Measurements from ENCODE around the gene MYLK. TPM values are rescaled to one million over a fixed set of nuclear protein-coding genes. Genes with fewer than 3 reads are reported as not detected.

MYLK gene
- total and polyA plus RNA-seq, 8 donors = 35.1 to 916 (median 340) TPM

DNA sequence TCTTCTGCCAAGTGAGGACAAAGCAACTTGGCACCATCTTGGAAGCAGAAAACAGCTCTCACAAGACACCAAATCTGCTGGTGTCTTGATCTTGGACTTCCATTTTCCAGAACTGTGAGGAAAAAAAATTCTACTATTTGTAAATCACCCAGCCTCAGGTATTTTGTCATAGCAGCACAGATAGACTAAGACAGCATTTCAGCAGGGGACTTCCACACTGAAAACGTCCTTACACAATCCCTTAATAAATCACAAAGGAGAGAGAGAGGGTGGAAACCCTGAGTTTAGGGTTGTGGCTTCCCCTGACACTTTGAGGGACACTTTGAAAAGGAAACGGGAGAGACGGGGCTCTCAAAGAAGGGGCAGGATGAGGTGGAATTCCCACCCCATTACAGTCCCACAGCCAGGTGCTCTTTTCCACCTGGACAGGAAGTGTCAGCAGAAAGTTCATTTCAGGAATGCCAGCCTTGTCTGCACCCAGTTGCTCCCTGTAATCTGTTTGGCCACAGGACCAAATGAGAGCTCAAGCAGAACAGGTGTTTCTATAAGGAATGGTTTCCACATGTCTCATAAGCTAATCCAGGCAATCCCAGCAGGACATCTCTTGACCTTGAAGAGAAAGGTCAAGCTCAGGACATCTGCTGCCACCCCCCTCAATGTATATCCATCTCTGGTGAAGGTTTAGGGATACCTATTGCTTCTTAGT lies 51.3 kb downstream of the MYLK start:
- intact Hi-C loops (cut with DNase I; ENCODE audit: low total_unique reads) = no loop called here
- H3K36me3 ChIP-seq = no peaks in the 10 kb centered on the region
- TF ChIP-seq POLR2A (IDR thresholded peaks at IDR 0.05) = no peak
- no peak for TF ChIP-seq POLR2AphosphoS5 (IDR thresholded peaks at IDR 0.05)
- TF ChIP-seq, protein P1, sequence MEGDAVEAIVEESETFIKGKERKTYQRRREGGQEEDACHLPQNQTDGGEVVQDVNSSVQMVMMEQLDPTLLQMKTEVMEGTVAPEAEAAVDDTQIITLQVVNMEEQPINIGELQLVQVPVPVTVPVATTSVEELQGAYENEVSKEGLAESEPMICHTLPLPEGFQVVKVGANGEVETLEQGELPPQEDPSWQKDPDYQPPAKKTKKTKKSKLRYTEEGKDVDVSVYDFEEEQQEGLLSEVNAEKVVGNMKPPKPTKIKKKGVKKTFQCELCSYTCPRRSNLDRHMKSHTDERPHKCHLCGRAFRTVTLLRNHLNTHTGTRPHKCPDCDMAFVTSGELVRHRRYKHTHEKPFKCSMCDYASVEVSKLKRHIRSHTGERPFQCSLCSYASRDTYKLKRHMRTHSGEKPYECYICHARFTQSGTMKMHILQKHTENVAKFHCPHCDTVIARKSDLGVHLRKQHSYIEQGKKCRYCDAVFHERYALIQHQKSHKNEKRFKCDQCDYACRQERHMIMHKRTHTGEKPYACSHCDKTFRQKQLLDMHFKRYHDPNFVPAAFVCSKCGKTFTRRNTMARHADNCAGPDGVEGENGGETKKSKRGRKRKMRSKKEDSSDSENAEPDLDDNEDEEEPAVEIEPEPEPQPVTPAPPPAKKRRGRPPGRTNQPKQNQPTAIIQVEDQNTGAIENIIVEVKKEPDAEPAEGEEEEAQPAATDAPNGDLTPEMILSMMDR (IDR thresholded peaks at IDR 0.05) = no peak
- TF ChIP-seq EP300 (IDR thresholded peaks at IDR 0.05) = no peak
- no peak overlapping the region for H3K27ac ChIP-seq
- peaks cover 0 to 13% (median 8%) of the 10 kb centered on the region in 4 donors for H3K9me3 ChIP-seq
- no peaks in the 10 kb centered on the region for H3K4me1 ChIP-seq
- no peak for DNase-seq
- WGBS, 5 donors = 51 to 70% (median 59%) methylated on average over 3 of the region's 3 CpGs
- H3K27me3 ChIP-seq = no peaks in the 10 kb centered on the region
- H3K4me3 ChIP-seq = no peak overlapping the region

DNA sequence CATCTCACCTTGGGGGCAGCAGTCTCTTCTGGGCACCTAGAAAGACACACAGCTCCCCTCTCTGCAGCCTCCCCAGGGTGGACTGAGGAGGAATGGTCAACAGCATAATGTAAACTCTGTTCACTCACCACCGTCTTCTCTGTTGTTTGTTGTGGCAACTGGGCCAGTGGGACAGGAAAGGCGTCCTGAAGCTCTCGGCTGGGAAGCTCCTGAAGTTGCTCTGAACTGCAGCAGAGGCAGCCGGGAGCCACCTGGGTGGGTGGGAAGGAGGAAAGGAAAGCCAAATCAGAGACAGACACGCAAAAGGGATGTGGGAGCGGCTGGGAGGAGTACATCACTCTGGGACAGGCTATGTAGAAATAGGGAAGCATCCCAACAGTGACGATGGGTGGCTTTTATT lies 52.7 kb downstream of the MYLK start:
- 52 to 77% (median 68%) methylated on average over 7 of the region's 7 CpGs for WGBS, 5 donors
- TF ChIP-seq, protein P1 (IDR thresholded peaks at IDR 0.05) = no peak
- TF ChIP-seq EP300 (IDR thresholded peaks at IDR 0.05) (no peak), POLR2A (IDR thresholded peaks at IDR 0.05) (no peak), POLR2AphosphoS5 (IDR thresholded peaks at IDR 0.05) (no peak)
- intact Hi-C loops (cut with DNase I; ENCODE audit: low total_unique reads) = no loop called here
- DNase-seq = no peak
- Histone ChIP-seq H3K36me3 (no peaks in the 10 kb centered on the region), H3K9me3 (peaks cover 0 to 25% (median 19%) of the 10 kb centered on the region in 4 donors), H3K27ac (no peak overlapping the region), H3K4me1 (no peaks in the 10 kb centered on the region), H3K4me3 (no peak overlapping the region), H3K27me3 (no peaks in the 10 kb centered on the region)

DNA sequence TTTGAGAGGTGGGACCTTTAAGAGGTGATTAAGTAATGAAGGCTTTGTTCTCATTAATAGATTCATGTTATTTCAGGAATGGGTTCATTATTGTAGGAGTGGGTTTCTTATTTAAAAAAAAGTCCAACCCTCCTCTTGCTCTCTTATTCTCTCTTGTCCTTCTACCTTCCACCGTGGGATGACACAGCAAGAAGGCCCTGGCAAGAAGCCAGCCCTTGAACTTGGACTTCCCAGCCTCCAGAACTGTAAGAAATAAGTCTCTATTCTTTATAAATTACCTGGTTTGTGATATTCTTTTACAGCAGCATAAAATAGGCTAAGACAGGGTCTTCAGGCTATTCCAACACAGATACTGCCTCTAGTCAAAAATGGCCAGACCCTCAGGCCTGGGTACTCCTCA lies 62.2 kb downstream of the MYLK start:
- H3K4me3 ChIP-seq = no peak overlapping the region
- DNase-seq = no peak
- peaks cover 7 to 12% (median 8%) of the 10 kb centered on the region in 4 donors for H3K4me1 ChIP-seq
- no peaks in the 10 kb centered on the region for H3K27me3 ChIP-seq
- H3K9me3 ChIP-seq = peaks cover 0 to 23% (median 10%) of the 10 kb centered on the region in 4 donors
- no peak overlapping the region for H3K27ac ChIP-seq
- TF ChIP-seq POLR2AphosphoS5 (IDR thresholded peaks at IDR 0.05) (no peak), POLR2A (IDR thresholded peaks at IDR 0.05) (no peak), EP300 (IDR thresholded peaks at IDR 0.05) (no peak)
- TF ChIP-seq, protein P1 (IDR thresholded peaks at IDR 0.05) = no peak
- WGBS, 5 donors = 72 to 88% (median 87%) methylated on average over 1 of the region's 1 CpG
- intact Hi-C loops (cut with DNase I; ENCODE audit: low total_unique reads) = no loop called here
- no peaks in the 10 kb centered on the region for H3K36me3 ChIP-seq

DNA sequence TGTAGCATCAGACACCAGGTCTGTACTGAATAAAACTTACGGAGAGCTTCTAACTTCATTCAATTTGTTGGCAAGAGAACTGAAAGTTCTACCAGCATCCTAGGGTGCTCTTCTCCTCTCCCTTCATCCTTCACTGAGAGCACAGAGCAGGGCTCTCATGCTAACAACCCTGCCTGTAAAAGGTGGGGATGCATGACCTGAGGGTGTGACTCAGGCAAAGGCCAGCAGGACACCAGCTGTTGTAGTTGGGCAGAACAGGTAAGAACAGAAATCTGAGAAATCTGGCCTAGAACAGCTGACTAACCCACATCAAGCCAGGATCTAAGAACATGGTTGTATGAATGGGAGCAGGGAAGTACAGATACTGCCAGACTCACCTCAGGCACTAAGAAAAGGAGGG lies 64.2 kb downstream of the MYLK start:
- Histone ChIP-seq H3K4me1 (peaks cover 14 to 22% (median 17%) of the 10 kb centered on the region in 4 donors), H3K36me3 (no peaks in the 10 kb centered on the region), H3K9me3 (peaks cover 0 to 6% (median 0%) of the 10 kb centered on the region in 4 donors), H3K4me3 (no peak overlapping the region), H3K27me3 (no peaks in the 10 kb centered on the region), H3K27ac (no peak overlapping the region)
- 91 to 100% (median 100%) methylated on average over 1 of the region's 1 CpG for WGBS, 5 donors
- no peak for DNase-seq
- TF ChIP-seq POLR2AphosphoS5 (IDR thresholded peaks at IDR 0.05) (no peak), POLR2A (IDR thresholded peaks at IDR 0.05) (no peak)
- intact Hi-C loops (cut with DNase I; ENCODE audit: low total_unique reads) = no loop called here

GRCh38 chr3:123818921-123819429 lies 65.2 kb downstream of the MYLK start:
- peak in 1 of 2 donors; percentile 56 for DNase-seq
- no peak overlapping the region for H3K4me3 ChIP-seq
- no peaks in the 10 kb centered on the region for H3K27me3 ChIP-seq
- peaks cover 0 to 6% (median 0%) of the 10 kb centered on the region in 4 donors for H3K9me3 ChIP-seq
- peak overlapping the region in 2 of 5 donors; percentile 20 to 42 for H3K27ac ChIP-seq
- no peaks in the 10 kb centered on the region for H3K36me3 ChIP-seq
- 27 to 47% (median 37%) methylated on average over 2 of the region's 2 CpGs for WGBS, 5 donors
- TF ChIP-seq, protein P1 (IDR thresholded peaks at IDR 0.05) = no peak
- TF ChIP-seq POLR2AphosphoS5 (IDR thresholded peaks at IDR 0.05) = peak in 2 of 3 donors; percentile 17 to 67
- intact Hi-C loops (cut with DNase I; ENCODE audit: low total_unique reads) = no loop called here
- H3K4me1 ChIP-seq = peaks cover 14 to 22% (median 17%) of the 10 kb centered on the region in 4 donors

All from stomach (tissue), 9 donors.